Bronchial epithelial cell (primary cell): Measurements from ENCODE around the gene SNAP23. TPM values are rescaled to one million over a fixed set of nuclear protein-coding genes. Genes with fewer than 3 reads are reported as not detected.

Experiments used
- DNase-seq: peaks from one replicate; pipeline ENCODE4 v3.0.0-alpha.2; 2010; ENCODE audit warnings: low read depth
- FAIRE-seq: peaks from 2 replicates; lab custom pipeline; 2011; peaks lifted over from hg19 to GRCh38; lab: Jason Lieb, UNC
- H3K27me3 ChIP-seq: 2 replicates; pipeline ENCODE4 v1.5.1; 2011; ENCODE audit warnings: low read length; ENCODE audit not compliant: control insufficient read depth, insufficient read depth
- H3K36me3 ChIP-seq: 2 replicates; pipeline ENCODE4 v1.5.1; 2011; ENCODE audit warnings: low read length; ENCODE audit not compliant: control insufficient read depth, insufficient read depth
- H3K4me3 ChIP-seq: 2 replicates; pipeline ENCODE4 v1.5.1; 2011; ENCODE audit warnings: mild to moderate bottlenecking, low read depth, low read length, control low read depth
- total RNA-seq: library from RNA; depleted of rRNA; stranded (reverse); fragments of >200 nt; gene quantifications from 2 replicates; pipeline ENCODE4 v1.2.1, GENCODE V29; 2014
- TF ChIP-seq, protein P1 (sequence below): IDR thresholded peaks from 2 replicates; pipeline ENCODE4 v1.5.1; 2011; ENCODE audit warnings: mild to moderate bottlenecking, moderate library complexity, low read length, control low read depth, inconsistent platforms; ENCODE audit not compliant: insufficient read depth, severe bottlenecking

The SNAP23 gene
- total RNA-seq, 1 donor from 2014 or later = 58.2 TPM

DNA sequence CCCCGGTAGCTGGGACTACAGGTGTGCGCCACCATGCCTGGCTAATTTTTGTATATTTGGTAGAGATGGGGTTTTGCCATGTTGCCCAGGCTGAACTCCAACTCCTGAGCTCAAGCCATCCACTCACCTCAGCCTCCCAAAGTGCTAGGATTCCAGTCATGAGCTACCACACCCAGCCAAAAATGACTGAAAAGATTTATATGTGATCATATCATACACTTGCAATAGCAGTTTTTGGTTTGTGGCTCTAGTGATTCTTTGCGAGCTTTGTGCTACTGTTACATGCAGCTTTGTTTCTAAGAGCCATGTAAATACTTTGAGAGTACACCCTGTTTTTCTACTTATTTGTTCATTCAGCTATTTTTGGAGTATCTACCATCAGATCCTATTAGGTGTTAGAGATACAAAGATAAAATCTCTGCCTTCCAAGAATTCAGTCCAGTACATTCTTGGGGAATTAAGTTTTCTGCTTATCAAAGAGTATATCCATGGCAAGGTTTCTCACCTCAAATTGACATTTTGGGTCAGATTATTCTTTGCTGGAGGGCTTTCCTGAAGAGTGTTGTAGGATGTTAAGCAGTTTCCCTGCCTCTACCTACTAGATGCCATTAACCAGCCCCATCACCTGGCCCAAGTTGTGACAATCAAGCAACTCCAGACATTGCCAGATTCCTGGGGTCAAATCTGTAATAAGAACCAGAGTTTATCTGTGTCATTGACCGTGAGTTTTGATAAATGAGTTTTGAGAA, 15.0 kb downstream of the SNAP23 start:
- no peaks in the 10 kb centered on the region for H3K27me3 ChIP-seq
- no peak overlapping the region for H3K4me3 ChIP-seq
- H3K36me3 ChIP-seq = no peaks in the 10 kb centered on the region
- no peak for DNase-seq
- TF ChIP-seq, protein P1, sequence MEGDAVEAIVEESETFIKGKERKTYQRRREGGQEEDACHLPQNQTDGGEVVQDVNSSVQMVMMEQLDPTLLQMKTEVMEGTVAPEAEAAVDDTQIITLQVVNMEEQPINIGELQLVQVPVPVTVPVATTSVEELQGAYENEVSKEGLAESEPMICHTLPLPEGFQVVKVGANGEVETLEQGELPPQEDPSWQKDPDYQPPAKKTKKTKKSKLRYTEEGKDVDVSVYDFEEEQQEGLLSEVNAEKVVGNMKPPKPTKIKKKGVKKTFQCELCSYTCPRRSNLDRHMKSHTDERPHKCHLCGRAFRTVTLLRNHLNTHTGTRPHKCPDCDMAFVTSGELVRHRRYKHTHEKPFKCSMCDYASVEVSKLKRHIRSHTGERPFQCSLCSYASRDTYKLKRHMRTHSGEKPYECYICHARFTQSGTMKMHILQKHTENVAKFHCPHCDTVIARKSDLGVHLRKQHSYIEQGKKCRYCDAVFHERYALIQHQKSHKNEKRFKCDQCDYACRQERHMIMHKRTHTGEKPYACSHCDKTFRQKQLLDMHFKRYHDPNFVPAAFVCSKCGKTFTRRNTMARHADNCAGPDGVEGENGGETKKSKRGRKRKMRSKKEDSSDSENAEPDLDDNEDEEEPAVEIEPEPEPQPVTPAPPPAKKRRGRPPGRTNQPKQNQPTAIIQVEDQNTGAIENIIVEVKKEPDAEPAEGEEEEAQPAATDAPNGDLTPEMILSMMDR = no peak
- FAIRE-seq = no peak

DNA sequence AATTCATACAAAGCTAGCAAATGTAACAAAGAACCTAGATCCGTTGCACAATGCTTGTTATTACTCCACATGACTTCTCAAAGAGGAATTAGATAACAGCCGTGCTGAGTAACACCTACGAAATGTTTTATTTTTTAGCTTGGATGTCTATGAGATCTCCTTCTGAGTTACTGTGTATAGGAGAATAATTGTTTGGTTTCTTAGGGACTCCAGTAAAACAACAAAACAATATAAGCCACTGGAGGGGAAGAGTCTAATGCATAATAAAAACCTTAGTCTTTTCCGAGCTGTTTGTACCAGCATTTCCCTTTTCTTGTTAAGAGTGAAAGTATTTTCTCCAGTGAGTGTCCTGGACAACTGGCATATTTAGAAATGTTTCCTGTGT, 15.6 kb downstream of the SNAP23 start:
- peak; percentile 39 for DNase-seq
- no peak for FAIRE-seq
- Histone ChIP-seq H3K36me3 (no peaks in the 10 kb centered on the region), H3K4me3 (no peak overlapping the region), H3K27me3 (no peaks in the 10 kb centered on the region)
- TF ChIP-seq, protein P1 = no peak

DNA sequence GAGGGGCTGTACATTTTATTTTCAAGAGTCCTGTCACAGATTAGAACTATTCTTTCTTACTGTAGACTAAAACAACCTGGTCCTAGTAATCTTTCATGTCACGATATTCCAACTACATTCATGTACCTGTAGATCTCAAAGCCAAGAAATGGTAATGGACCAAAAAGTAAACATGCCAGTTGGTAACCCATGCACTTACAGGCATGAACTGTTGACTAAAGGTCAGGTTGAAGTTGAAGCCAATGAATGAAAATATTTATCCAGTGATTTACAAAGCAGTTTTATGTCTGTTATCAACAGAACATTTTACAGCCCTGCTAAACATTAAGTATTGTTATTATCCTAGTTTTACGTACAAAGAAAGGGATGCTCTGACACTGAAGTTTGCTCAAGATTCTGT, 27.9 kb downstream of the SNAP23 start:
- Histone ChIP-seq H3K4me3 (no peak overlapping the region), H3K36me3 (peaks cover 1% of the 10 kb centered on the region), H3K27me3 (no peaks in the 10 kb centered on the region)
- TF ChIP-seq, protein P1 = no peak
- FAIRE-seq (no peak), DNase-seq (no peak)

- Histone ChIP-seq H3K36me3 (peaks cover 3% of the 10 kb centered on the region), H3K27me3 (no peaks in the 10 kb centered on the region), H3K4me3 (no peak overlapping the region)
- TF ChIP-seq, protein P1 = no peak
- FAIRE-seq (no peak), DNase-seq (no peak)
Measured at GRCh38 chr15:42528970-42529369, 33.5 kb downstream of the SNAP23 start.

DNA sequence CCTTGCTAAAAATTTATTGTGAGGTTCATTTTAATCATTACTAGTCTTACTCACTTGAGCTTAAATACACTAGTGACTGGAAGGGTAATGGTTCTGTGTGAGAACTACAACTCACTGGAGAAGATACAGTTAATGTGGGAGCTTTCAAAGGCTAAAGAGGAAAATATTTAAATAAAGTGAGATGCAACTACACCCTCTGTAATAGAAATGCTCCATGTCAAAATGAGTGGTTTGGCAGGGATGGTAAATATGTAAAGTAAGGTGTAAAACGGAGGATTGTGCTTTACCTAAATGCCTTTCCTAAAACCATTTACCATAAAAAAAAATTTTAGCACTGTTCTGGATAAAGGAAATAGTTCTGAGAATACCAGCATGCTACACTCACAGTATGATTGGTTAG, 37.8 kb downstream of the SNAP23 start:
- no peak for FAIRE-seq
- TF ChIP-seq, protein P1 = no peak
- no peak for DNase-seq
- H3K27me3 ChIP-seq = no peaks in the 10 kb centered on the region
- peaks cover 3% of the 10 kb centered on the region for H3K36me3 ChIP-seq
- no peak overlapping the region for H3K4me3 ChIP-seq
